Skeletal muscle satellite cell (primary cell): ENCODE results near the gene SPRED2.

Experiments used
- H3K27me3 ChIP-seq: 2 replicates; pipeline ENCODE4 v1.7.0; 2013; ENCODE audit warnings: low read length; ENCODE audit not compliant: control insufficient read depth, insufficient read depth
- H3K36me3 ChIP-seq: 2 replicates; pipeline ENCODE4 v1.7.0; 2013; ENCODE audit warnings: mild to moderate bottlenecking, control low read depth, low read length; ENCODE audit not compliant: insufficient read depth
- H3K4me1 ChIP-seq: 2 replicates; pipeline ENCODE4 v1.7.0; 2013; ENCODE audit warnings: low read length; ENCODE audit not compliant: control insufficient read depth, insufficient read depth
- H3K4me2 ChIP-seq: 2 replicates; pipeline ENCODE4 v1.7.0; 2013; ENCODE audit warnings: mild to moderate bottlenecking, low read length
- H3K4me3 ChIP-seq: 2 replicates; pipeline ENCODE4 v1.7.0; 2013; ENCODE audit warnings: low read length
- H3K9ac ChIP-seq: 2 replicates; pipeline ENCODE4 v1.7.0; 2013; ENCODE audit warnings: mild to moderate bottlenecking, low read depth, low read length, moderate library complexity
- H3K9me3 ChIP-seq: replicated peaks from 2 replicates; pipeline ENCODE4 v1.7.0; 2013; ENCODE audit warnings: mild to moderate bottlenecking, control low read depth, low read length

Gene SPRED2

DNA sequence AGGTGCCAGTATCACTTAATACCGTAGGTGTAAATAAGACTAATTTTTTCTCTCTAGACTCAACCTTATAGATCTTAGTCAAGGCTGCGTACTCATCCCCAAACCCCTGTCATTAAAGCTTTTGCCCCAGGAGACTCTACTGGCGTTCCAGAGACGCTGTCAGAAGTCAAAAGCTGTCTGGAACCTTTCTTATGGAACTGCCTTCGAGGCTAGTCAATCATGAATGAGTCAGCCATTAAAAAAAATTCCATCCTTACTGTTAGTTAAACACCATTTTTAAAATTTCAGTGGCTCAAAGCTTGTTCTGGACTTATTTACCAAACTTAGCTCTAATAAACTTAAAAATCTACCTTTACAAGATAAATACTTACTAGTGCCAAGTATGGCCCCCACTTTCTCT is 52.1 kb downstream of the SPRED2 start:
- Histone ChIP-seq H3K36me3 (no peaks in the 10 kb centered on the region), H3K9ac (no peak overlapping the region), H3K9me3 (no peaks in the 10 kb centered on the region), H3K27me3 (no peaks in the 10 kb centered on the region), H3K4me3 (no peak overlapping the region), H3K4me1 (peaks cover 60% of the 10 kb centered on the region), H3K4me2 (no peak overlapping the region)

DNA sequence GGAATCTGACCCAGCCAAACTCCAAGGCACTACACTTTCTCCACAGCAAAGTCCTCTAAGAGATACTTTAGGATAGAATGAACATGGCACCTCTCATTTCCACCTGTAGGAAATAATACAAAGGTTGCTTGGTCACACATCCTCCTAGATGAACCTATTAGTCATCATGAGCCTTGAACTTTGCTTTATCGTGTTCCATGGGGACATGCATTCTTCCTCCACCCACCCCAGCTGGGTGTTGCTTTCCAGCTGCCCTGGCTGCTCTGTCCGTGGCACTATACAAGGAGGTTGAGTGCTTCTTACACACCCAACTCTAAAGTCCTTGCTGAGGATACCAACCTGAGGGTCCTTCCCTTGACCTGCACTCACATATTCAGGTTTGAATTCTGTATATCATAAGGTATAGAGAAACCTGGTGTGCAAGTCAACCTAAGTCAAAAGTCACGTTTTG is 52.7 kb downstream of the SPRED2 start:
- H3K4me1 ChIP-seq = peaks cover 60% of the 10 kb centered on the region
- no peaks in the 10 kb centered on the region for H3K27me3 ChIP-seq
- no peaks in the 10 kb centered on the region for H3K36me3 ChIP-seq
- no peak overlapping the region for H3K9ac ChIP-seq
- H3K4me2 ChIP-seq = no peak overlapping the region
- H3K9me3 ChIP-seq = no peaks in the 10 kb centered on the region
- H3K4me3 ChIP-seq = no peak overlapping the region

DNA sequence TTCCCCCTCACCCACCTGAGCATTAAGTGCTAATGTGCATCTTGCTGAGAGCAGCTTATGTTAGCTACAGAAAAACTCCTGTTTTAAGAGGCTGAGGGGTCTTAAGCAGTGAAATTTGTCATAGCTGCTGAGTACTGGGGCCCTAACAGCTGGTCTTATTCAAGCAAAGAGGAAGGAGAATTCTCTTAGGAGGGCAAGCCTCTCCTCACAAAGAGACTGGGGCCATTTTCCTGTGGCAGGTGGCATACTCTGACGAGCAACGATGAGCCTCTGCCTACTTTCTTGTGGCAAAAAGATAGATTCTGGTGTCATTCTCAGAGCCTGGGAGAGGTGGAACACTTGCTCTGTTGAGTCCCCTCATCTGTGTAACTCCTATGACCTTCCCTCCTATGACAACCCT is 53.2 kb downstream of the SPRED2 start:
- H3K27me3 ChIP-seq = no peaks in the 10 kb centered on the region
- H3K4me1 ChIP-seq = peaks cover 54% of the 10 kb centered on the region

DNA sequence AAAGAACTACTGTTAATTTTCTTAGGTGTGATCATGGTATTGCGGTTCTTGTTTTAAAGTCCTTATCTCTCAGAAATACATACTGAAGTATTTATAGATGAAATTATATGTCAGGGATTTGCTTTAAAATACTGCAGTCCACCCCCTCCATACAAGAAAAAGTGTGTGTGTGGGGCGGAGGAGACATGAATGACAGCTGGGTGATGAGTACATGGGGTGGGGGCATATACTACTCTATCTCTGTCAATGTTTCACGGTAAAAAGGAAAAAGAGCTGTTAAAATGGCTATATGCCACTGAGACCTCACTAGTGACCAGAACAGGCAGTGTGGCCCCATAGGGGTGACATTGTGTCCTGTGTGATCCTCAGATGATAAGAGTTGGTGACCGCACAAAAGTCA is 54.1 kb downstream of the SPRED2 start:
- H3K4me1 ChIP-seq = peaks cover 50% of the 10 kb centered on the region
- H3K27me3 ChIP-seq = no peaks in the 10 kb centered on the region
- no peak overlapping the region for H3K4me3 ChIP-seq
- H3K9ac ChIP-seq = no peak overlapping the region
- no peak overlapping the region for H3K4me2 ChIP-seq
- H3K9me3 ChIP-seq = no peaks in the 10 kb centered on the region
- no peaks in the 10 kb centered on the region for H3K36me3 ChIP-seq

More for the DNA sequence above, 53.2 kb downstream of the SPRED2 start:
- Histone ChIP-seq H3K4me3 (no peak overlapping the region), H3K36me3 (no peaks in the 10 kb centered on the region), H3K9ac (no peak overlapping the region), H3K9me3 (no peaks in the 10 kb centered on the region), H3K4me2 (no peak overlapping the region)

DNA sequence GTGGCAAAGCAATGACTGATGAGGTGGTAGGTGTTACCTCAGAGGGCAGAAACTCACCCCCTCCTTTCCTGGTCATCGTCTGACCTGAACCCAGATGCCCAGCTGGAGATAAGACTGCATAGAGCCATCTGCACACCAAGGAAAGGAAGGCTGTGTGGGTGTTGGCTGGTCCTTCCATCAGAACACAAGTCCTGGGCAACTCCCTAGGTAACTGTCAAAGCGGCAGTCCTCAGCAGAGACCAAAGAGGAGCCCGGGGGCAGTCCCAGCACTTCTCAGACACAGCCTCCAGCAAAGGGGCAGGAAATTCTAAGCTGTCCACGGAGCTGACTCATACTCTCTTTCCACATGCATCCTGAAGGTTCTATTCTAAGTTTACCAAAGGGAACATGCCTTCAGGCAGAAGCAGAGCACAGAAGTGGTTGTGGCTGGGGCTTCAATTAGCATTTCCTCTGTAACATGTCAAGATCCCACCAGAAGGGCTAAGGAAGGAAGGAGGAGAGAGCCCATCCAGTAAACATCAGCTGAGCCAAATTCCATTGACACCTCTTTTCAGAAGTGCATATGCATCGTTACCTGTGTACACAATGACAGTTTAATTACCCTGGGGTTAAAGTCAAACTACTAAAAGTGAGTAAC is 54.7 kb downstream of the SPRED2 start:
- Histone ChIP-seq H3K9ac (no peak overlapping the region), H3K4me3 (peak overlapping the region; percentile 7), H3K27me3 (no peaks in the 10 kb centered on the region), H3K4me2 (peak overlapping the region; percentile 53), H3K36me3 (no peaks in the 10 kb centered on the region), H3K9me3 (no peaks in the 10 kb centered on the region), H3K4me1 (peaks cover 46% of the 10 kb centered on the region)

DNA sequence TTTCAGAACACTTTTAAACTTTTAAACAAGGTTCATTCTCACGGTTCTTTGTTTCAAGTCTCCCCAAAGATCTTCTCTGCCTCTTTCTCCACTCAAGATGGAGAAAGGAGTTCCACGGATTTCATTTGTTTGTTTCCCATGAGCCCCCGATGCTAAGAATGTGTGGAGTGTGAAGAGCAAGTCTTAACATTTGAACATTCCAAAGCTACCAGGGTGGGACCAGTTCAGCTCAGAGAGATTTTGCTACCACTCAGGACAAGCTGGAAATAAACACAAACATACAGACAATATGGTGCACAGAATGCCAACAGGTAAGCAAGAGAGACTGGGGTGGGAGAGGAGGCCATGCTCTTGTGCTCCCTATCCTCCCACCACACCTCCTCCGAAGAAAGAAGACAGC is 56.7 kb downstream of the SPRED2 start:
- Histone ChIP-seq H3K4me3 (no peak overlapping the region), H3K4me2 (no peak overlapping the region), H3K27me3 (no peaks in the 10 kb centered on the region), H3K9ac (no peak overlapping the region), H3K9me3 (no peaks in the 10 kb centered on the region), H3K36me3 (no peaks in the 10 kb centered on the region), H3K4me1 (peaks cover 44% of the 10 kb centered on the region)

DNA sequence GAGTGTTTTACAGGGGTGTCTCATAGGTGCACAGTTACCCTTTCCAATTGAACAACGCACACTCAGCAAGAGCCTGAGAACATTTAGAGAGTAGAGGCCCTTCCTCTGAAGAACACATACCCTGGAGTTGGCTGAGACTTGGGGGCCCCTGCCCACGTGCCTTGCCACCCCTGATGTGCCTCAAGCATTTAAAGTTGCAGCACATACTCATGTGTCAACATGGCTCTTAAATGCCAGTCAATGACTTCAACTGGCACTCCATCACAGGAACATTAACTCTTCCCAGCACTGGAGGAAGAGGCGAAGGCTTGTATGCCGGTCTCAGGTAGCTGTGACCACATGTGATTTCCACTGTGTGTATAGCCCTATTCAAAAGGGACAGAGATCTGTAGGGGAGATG is 57.4 kb downstream of the SPRED2 start:
- Histone ChIP-seq H3K4me1 (peaks cover 42% of the 10 kb centered on the region), H3K27me3 (no peaks in the 10 kb centered on the region), H3K4me3 (no peak overlapping the region), H3K9ac (no peak overlapping the region), H3K9me3 (no peaks in the 10 kb centered on the region), H3K4me2 (no peak overlapping the region), H3K36me3 (no peaks in the 10 kb centered on the region)

DNA sequence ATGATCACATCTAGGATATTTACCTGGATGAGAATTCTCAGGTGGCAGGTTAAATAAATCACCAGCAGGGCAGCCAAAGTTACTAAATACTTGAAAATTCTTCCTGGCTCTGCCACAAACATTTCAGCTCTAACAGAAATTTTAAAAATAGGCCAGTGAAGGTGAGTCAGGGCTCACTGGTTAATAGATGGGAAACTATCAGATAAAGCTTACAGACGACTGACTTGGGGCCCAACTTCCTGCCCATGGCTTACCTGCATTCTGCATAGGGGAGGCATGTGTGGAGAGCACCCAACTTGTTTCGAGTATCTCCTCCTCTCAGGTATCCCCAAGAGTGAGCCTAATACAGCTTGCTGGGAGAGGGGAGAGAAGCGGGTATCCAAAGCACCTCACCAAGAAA is 57.8 kb downstream of the SPRED2 start:
- Histone ChIP-seq H3K36me3 (no peaks in the 10 kb centered on the region), H3K4me3 (no peak overlapping the region), H3K27me3 (no peaks in the 10 kb centered on the region), H3K9me3 (no peaks in the 10 kb centered on the region), H3K4me1 (peaks cover 38% of the 10 kb centered on the region), H3K9ac (no peak overlapping the region), H3K4me2 (no peak overlapping the region)

DNA sequence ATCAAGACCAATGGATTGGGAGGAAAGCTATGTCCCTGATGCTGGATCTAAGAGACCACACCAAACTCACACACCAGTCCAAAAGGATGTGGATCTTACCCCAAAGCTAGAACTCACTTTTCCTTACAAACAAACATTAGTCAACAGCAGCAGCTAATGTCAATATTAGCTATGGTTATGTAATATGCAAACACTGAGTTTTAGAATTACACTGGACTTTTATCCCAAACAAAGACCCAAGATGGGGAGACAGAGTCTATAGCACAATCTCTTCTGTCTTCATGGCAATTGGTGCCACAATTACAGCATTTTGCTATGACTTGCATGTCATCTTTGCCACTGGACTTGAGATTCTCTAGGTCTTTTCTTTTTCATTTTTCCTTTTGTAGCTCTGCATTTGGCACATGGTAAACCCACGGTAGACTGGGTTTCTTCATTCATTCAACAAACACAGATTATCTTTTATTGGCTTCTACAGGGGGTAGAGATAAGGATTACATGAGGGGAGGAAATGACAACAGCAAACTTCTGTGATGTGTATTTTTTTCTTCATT is 59.0 kb downstream of the SPRED2 start:
- peaks cover 37% of the 10 kb centered on the region for H3K4me1 ChIP-seq
- no peak overlapping the region for H3K4me2 ChIP-seq
- no peaks in the 10 kb centered on the region for H3K27me3 ChIP-seq
- H3K9me3 ChIP-seq = no peaks in the 10 kb centered on the region
- no peak overlapping the region for H3K9ac ChIP-seq
- H3K4me3 ChIP-seq = no peak overlapping the region
- no peaks in the 10 kb centered on the region for H3K36me3 ChIP-seq

DNA sequence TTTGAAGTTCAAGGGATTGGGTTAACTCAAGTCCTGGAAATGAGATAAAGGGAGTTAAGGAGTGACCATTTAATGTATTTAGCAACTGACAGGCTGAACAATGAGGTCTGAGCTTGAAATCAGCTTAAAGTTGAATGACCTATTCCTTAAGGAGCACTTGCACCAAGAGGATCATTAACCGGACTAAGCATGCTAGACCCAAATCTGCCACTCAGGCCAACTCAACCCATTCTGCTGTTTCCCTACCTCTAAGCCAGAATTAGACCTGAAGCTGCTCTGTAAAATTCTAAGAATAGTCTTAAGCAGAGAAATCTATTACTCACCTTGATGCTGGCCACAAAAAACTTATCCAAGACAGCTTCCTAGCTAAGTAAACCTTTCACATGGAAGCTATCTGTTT is 59.8 kb downstream of the SPRED2 start:
- no peak overlapping the region for H3K4me3 ChIP-seq
- peaks cover 37% of the 10 kb centered on the region for H3K4me1 ChIP-seq
- no peaks in the 10 kb centered on the region for H3K9me3 ChIP-seq
- no peak overlapping the region for H3K4me2 ChIP-seq
- no peaks in the 10 kb centered on the region for H3K27me3 ChIP-seq
- H3K36me3 ChIP-seq = no peaks in the 10 kb centered on the region
- no peak overlapping the region for H3K9ac ChIP-seq

DNA sequence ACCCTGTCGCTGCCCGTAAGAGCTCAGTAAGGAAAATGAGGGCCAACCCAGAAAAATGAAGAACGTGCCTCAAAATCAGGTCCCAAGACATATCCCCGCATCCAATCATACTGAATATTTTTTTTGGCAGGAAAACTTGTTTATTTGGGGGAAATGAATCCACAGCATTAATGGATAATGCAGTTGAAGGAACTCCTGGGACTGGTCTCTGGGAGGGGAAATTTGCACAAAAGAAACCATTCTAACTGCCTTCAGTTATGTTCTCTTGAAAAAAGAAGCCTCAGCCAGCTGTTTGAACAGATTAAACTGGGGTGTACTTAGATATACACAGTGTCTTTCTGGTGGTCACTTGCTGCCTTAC is 61.3 kb downstream of the SPRED2 start:
- Histone ChIP-seq H3K4me3 (peak overlapping the region; percentile 12), H3K4me1 (peaks cover 45% of the 10 kb centered on the region), H3K9me3 (no peaks in the 10 kb centered on the region), H3K36me3 (no peaks in the 10 kb centered on the region), H3K27me3 (no peaks in the 10 kb centered on the region), H3K9ac (peak overlapping the region; percentile 28), H3K4me2 (peak overlapping the region; percentile 47)

DNA sequence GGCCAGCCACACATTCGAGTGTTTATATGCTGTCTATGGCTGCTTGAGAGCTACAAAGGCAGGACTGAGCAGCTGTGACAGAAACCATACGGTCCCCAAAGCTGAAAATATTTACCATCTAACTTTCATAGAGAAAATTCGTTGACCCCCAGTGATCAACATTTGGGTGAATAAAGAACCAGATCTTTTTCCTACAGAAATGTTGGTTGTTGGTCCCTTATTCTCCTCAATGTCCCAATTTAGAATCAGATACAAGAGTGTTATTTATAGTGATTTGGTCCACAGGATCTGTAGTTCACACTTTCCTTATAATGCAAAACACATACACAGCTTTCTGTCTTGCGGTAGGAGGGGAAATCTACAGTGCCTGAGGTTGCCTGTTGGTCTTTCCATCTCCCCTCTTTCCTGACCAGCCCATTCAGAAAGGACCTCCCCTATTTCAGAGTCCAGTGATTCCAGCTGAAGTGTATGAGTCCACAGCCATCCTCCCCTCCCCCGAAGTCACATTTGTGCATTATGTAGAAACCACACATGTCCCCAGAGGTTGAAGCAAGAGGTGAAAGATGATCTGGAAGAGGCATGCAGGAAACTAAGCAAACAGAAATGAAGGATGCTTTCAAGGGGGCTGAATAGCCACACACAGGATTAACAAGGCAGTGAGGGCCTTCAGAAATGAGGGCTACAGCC is 61.9 kb downstream of the SPRED2 start:
- Histone ChIP-seq H3K36me3 (no peaks in the 10 kb centered on the region), H3K4me3 (peak overlapping the region; percentile 12), H3K9ac (peak overlapping the region; percentile 28), H3K4me2 (peak overlapping the region; percentile 47), H3K9me3 (no peaks in the 10 kb centered on the region), H3K4me1 (peaks cover 50% of the 10 kb centered on the region), H3K27me3 (no peaks in the 10 kb centered on the region)
